Right cardiac atrium (tissue), 5 donors: ENCODE measurements around the gene SNX5. TPM values are rescaled to one million over a fixed set of nuclear protein-coding genes. Genes with fewer than 3 reads are reported as not detected.

ENCODE experiments used
- ATAC-seq, 2 donors: fragments of 200-7000 bp; cut with Tn5 transposase; one replicate each; pipeline versions ENCODE4 v1.8.0 to v1.9.1; 2020; ENCODE audit warnings: moderate library complexity in 2 of 2, mild to moderate bottlenecking in 1 of 2
- DNase-seq, 3 donors: peaks; one replicate each; pipeline ENCODE4 v3.0.0-alpha.2; 2020
- H3K27ac ChIP-seq: one replicate; pipeline ENCODE4 v1.5.1; 2013; ENCODE audit warnings: mild to moderate bottlenecking, low read length, control low read depth, moderate library complexity
- H3K27me3 ChIP-seq: one replicate; pipeline ENCODE4 v1.6.1; 2013; ENCODE audit not compliant: control insufficient read depth, insufficient read depth
- H3K4me1 ChIP-seq: one replicate; pipeline ENCODE4 v1.6.1; 2013; ENCODE audit warnings: low read length; ENCODE audit not compliant: control insufficient read depth, insufficient read depth
- H3K4me3 ChIP-seq: one replicate; pipeline ENCODE4 v1.5.1; 2013; ENCODE audit warnings: low read length, control low read depth
- H3K9me3 ChIP-seq: one replicate; pipeline ENCODE4 v1.6.1; 2013; ENCODE audit warnings: low read length; ENCODE audit not compliant: control insufficient read depth
- WGBS: extraction: QIAGEN DNeasy Blood & Tissue Kit; methylation state at CpG from one replicate; pipeline ENCODE4 v1.1.7; 2013; 5-methylcytosine and 5-hydroxymethylcytosine counted together
- intact Hi-C, 4 donors: fragments of 100-400 bp; cut with DNase I; formaldehyde crosslinking; loops; one replicate each; pipeline versions ENCODE4 v1.11.0 to v1.14.0; 2022 to 2023
- polyA plus RNA-seq: library from polyadenylated mRNA; stranded (reverse); fragments of 200-250 nt; gene quantifications from one replicate; pipeline ENCODE4 v1.2.3, GENCODE V29; 2013
- total RNA-seq, 4 donors: library from RNA; stranded (reverse); fragmentation: NEBNext Ultra II Directional; extraction: Animal tissue kit (Norgen Biotek cat#: 25700); gene quantifications; one replicate each; pipeline ENCODE4 v1.2.1, GENCODE V29; 2021
- donor health status: healthy with polysubstance abuse.
- donor health status: DM: no; HTN: yes; CAD: no.
- donor health status: DM: no; HTN: no; CAD: no.
- donor health status: DM: no; HTN: yes; CAD: no; lungs with severe emphysema.
- donor health status: DM: yes; HTN: yes; CAD: no.

The SNX5 gene
- total and polyA plus RNA-seq, 5 donors = 46.7 to 53.9 (median 47.8) TPM

DNA sequence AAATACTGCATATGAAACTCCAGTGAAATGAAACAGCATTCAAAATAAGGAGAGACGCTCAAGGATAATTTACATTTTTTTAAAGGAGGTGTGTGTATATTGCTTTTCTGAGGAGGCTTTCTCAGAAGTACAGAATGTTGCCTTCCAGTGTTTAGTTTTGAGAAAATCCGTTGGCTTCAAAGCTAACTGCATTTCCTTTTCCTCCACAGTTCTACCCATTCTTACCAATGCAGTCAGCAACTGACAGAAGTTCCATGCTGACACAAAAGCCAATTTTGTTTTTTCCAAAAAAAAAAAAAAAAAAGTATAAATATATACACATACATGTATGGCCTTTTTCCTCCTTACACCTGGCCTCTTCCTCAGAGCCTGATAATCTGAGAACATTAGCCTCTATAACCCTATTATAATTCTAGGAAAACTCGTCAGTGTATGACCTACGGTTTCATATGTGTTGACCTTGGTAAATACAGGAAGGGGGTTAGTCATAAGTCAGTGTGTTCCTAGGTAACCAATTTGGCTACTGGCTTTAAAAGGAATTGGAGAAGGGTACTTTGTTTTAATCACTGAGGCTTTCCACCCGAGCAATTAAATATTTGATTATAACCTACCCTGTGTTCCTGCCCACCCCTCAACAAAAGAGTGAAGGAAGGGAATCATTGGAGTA, 24.4 kb upstream of the SNX5 start:
- no peak for ATAC-seq

DNA sequence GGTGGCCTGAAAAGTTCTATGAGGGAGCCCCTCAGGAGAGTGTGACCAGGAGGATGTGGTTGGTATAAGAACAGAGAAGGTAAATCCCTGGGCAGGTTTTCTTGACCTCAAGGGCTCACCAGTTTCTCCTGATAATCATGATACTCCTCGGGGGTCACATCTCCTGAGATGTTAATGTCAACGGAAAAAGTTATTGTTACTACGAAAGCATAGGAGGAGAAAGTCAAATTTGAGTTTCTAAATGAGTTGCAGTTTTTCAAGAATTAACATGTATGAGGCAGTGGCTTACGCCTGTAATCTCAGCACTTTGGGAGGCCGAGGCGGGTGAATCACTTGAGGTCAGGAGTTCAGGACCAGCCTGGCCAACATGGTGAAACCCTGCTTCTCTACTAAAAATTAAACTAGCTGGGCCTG, 23.6 kb upstream of the SNX5 start:
- Histone ChIP-seq H3K27ac (no peak overlapping the region), H3K9me3 (no peaks in the 10 kb centered on the region), H3K4me3 (no peak overlapping the region), H3K4me1 (no peaks in the 10 kb centered on the region), H3K27me3 (no peaks in the 10 kb centered on the region)
- 87% methylated on average over 6 of the region's 6 CpGs for WGBS
- ATAC-seq (no peak), DNase-seq (no peak)
- intact Hi-C loops = loop anchor here in 2 of 4 donors (10.0 kb wide), 1 partner anchor 487 kb away; no protein-coding TSS in a partner anchor

More for the DNA sequence above, 24.4 kb upstream of the SNX5 start:
- 72% methylated on average over 5 of the region's 5 CpGs for WGBS
- Histone ChIP-seq H3K4me1 (no peaks in the 10 kb centered on the region), H3K27ac (no peak overlapping the region), H3K4me3 (no peak overlapping the region), H3K9me3 (no peaks in the 10 kb centered on the region), H3K27me3 (no peaks in the 10 kb centered on the region)
- intact Hi-C loops = loop anchor here in 2 of 4 donors (10.0 kb wide), 1 partner anchor 488 kb away; no protein-coding TSS in a partner anchor
- DNase-seq = no peak

DNA sequence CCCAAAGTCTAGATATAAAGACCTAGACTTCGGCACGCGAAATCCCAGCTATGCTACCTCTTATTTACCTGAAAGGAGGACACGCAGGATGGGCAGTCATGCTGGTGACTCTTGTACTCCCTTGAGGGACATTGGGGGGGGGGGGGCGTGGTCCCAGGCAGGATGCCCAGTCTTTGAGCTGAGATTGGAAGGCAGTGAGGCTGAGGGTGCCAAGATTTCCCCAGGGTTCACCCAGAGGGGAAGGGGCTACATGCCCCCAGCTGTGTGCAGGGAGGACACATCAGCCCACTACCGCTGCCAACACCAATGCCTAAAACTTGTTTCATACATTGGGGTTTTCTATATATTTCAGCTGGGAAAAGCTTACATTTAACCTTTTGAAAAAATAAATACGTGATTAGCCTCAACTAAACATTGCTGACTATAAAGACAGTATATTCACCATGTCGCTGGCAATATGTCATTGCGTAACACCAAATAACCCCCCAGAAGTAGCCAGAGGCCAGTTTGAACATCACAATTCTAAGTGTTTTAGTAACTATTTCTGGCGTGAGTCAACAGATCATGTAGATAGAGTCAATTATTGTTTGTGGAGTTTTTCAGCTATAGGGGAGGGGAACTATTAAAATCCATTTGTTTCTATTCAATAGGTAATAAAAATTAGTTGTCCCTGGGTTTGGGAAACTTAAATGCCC, 21.8 kb upstream of the SNX5 start:
- intact Hi-C loops = loop anchor here in 2 of 4 donors (10.0 kb wide), 1 partner anchor 486 kb away; no protein-coding TSS in a partner anchor
- Histone ChIP-seq H3K27ac (no peak overlapping the region), H3K4me3 (no peak overlapping the region), H3K27me3 (no peaks in the 10 kb centered on the region), H3K9me3 (no peaks in the 10 kb centered on the region), H3K4me1 (no peaks in the 10 kb centered on the region)
- ATAC-seq = no peak
- 88% methylated on average over 10 of the region's 10 CpGs for WGBS
- DNase-seq = no peak

DNA sequence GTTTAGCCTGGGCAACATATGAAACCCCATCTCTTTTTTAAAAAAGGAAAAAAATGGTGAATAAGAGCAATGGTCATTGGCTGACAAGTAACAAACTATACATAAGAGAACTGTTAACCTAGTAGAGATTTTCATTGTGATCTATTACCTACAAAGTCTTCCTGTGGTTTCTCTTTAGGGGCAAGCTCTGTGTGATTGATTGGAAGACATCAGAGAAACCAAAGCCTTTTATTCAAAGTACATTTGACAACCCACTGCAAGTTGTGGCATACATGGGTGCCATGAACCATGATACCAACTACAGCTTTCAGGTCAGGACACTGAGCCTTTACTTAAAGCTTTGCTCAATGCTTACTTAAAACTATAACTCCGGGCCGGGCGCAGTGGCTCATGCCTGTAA, 19.4 kb upstream of the SNX5 start:
- intact Hi-C loops = no loop called here
- H3K9me3 ChIP-seq = no peaks in the 10 kb centered on the region
- H3K4me1 ChIP-seq = no peaks in the 10 kb centered on the region
- no peak overlapping the region for H3K27ac ChIP-seq
- no peak for ATAC-seq
- no peak overlapping the region for H3K4me3 ChIP-seq
- H3K27me3 ChIP-seq = no peaks in the 10 kb centered on the region
- WGBS = 97% methylated on average over 3 of the region's 3 CpGs
- no peak for DNase-seq

DNA sequence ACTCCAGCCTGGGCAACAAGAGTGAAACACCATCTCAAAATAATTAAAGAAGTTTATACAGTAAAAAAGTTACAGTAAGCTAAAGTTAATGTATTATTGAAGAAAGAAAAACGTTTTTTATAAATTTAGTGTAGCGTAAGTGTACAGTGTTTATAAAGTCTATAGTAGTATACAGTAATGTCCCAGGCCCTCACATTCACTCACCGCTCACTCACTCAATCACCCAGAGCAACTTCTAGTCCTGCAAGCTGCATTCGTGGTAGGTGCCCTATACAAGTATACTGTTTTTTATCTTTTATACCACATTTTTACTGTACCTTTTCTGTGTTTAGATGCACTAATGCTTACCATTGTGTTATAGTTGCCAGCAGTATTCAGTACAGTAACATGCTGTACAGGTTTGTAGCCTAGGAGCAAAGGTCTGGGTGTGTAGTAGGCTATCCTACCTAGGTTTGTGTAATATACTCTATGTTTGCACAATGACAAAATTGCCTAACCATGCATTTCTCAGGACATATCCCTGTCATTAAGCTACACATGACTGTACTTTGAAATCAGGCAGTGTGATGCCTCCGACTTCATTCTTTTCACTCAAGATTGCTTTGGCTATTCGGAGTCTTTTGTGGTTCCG, 16.9 kb upstream of the SNX5 start:
- no peak for ATAC-seq
- no peak overlapping the region for H3K27ac ChIP-seq
- 90% methylated on average over 7 of the region's 7 CpGs for WGBS

DNA sequence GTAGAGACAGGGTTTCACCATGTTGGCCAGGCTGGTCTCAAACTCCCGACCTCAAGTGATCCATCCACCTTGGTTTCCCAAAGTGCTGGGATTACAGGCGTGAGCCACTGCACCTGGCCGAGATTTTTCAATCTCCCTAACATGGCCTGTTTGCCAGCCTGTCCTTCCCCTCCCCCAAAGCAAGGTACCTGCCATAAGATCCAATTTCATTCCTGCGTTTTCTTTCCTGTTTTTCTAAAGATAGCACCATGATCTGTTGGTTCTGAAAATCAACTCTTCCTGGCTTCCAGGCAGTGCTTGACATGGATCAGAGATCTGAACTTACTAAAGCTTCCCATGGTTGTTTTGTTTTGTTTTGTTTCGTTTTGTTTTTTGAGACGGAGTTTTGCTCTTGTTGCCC, 7.7 kb upstream of the SNX5 start:
- Histone ChIP-seq H3K9me3 (no peaks in the 10 kb centered on the region), H3K27ac (no peak overlapping the region), H3K4me3 (no peak overlapping the region), H3K4me1 (no peaks in the 10 kb centered on the region), H3K27me3 (no peaks in the 10 kb centered on the region)
- 89% methylated on average over 6 of the region's 6 CpGs for WGBS
- DNase-seq (no peak), ATAC-seq (no peak)
- intact Hi-C loops = no loop called here

More for the DNA sequence above, 16.9 kb upstream of the SNX5 start:
- Histone ChIP-seq H3K4me3 (no peak overlapping the region), H3K4me1 (no peaks in the 10 kb centered on the region), H3K9me3 (no peaks in the 10 kb centered on the region), H3K27me3 (no peaks in the 10 kb centered on the region)
- intact Hi-C loops = no loop called here
- DNase-seq = no peak

DNA sequence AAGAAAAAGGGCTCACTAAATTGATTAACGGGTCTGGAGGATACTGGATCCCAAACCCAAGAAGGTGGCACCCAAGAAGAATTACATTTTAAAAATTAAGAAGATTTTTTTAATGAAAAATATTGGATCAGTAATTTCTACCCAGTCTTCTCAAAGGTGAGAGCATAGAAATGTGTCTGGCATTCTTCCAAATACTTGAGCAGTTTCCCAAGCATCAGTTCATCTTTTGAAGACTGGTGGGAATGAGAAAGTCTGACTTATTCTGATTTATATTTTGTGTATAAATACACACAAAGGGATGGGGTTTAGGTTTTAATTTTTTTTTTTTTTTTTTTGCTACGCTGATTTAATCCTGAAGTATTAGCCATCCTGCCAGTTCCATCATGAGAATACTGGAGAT, 3.5 kb upstream of the SNX5 start:
- H3K27ac ChIP-seq = no peak overlapping the region
- no peak overlapping the region for H3K4me3 ChIP-seq
- no peaks in the 10 kb centered on the region for H3K9me3 ChIP-seq
- H3K4me1 ChIP-seq = no peaks in the 10 kb centered on the region
- no peak for ATAC-seq
- H3K27me3 ChIP-seq = no peaks in the 10 kb centered on the region
- 69% methylated on average over 2 of the region's 2 CpGs for WGBS
- intact Hi-C loops = no loop called here
- DNase-seq = no peak

DNA sequence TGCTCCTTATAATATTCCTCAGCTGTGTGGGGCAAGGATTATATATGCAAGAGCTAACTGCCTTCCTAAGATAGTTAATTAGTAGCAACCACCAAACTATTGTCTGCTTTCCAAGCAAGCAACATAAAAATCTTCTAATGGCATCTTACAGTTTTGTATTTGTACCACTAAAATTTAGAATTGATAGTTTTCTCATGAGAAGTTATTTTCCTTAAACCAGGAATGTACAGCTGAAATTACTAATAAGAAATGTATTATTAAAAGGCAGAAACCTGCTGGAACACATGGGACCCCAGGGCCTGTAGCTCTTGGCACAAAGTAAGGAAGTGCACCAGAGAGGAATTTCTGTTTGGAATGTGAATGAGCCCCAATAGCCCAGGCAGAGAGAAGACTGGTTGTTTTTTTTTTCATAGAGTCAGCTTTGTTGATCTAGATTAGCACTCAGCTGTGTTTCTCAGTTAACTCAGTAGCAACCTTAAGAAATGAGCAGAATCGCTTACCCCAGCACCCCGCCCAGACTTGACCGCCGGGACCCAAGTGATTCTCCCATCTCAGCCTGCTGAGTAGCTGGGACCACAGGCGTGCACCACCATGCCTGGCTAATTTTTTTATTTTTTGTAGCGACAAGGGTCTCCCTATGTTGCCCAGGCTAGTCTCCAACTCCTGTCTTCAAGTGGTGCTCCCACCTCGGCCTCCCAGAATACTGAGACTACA, 2.9 kb upstream of the SNX5 start:
- H3K27me3 ChIP-seq = no peaks in the 10 kb centered on the region
- H3K9me3 ChIP-seq = no peaks in the 10 kb centered on the region
- DNase-seq = no peak
- H3K4me1 ChIP-seq = no peaks in the 10 kb centered on the region
- intact Hi-C loops = no loop called here
- WGBS = 47% methylated on average over 7 of the region's 7 CpGs
- ATAC-seq = no peak
- H3K4me3 ChIP-seq = peak overlapping the region; percentile 27
- H3K27ac ChIP-seq = peak overlapping the region; percentile 45

DNA sequence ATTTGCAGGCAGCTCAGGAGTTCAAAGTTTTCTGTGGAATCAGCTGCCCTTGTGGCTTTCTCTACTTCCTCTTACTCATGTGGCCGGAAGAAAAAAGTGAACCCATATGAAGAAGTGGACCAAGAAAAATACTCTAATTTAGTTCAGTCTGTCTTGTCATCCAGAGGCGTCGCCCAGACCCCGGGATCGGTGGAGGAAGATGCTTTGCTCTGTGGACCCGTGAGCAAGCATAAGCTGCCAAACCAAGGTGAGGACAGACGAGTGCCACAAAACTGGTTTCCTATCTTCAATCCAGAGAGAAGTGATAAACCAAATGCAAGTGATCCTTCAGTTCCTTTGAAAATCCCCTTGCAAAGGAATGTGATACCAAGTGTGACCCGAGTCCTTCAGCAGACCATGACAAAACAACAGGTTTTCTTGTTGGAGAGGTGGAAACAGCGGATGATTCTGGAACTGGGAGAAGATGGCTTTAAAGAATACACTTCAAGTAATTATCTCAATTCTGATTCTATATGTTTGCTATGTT, 1.4 kb upstream of the SNX5 start:
- WGBS = 9% methylated on average over 9 of the region's 9 CpGs
- H3K27ac ChIP-seq = peak overlapping the region; percentile 80
- H3K4me1 ChIP-seq = peaks cover 3% of the 10 kb centered on the region
- DNase-seq = peak; percentile 37 to 67 (median 61)
- intact Hi-C loops = no loop called here
- ATAC-seq = no peak
- no peaks in the 10 kb centered on the region for H3K9me3 ChIP-seq
- H3K27me3 ChIP-seq = no peaks in the 10 kb centered on the region
- H3K4me3 ChIP-seq = peak overlapping the region; percentile 68

DNA sequence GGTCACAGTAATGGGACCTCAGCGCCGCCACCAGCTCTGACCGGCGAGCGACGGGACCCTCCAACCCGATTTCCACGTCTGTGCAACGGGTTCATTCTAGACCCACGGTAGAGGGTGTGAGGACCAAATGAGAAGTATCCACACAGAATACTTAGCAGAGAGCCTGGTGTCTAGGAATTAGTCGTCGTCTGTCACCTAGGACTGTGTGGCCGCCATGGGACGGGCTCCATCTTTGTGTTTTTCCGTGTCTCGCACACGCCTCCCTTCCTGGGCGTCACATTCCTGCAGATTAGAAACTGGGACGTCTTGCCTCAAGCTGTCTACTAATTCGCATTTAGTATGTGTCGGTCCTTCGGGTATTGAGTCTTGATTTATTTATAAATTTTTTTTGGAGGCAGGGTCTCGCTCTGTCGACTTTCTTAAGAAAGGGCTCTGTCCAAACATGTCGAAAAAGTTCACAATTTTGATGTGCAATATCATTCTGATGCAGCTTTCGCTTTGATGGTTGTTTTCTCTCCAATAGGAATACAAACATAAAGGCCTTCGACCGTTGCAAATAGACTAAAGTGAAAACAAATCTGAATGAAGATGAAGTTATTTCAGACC, 787 bp upstream of the SNX5 start:
- peak in 2 of 3 donors; percentile 41 to 65 for DNase-seq
- ATAC-seq = peak; percentile 7 to 41
- intact Hi-C loops = no loop called here

More for the DNA sequence above, 787 bp upstream of the SNX5 start:
- H3K4me1 ChIP-seq = peaks cover 3% of the 10 kb centered on the region
- WGBS = under 1% methylated on average over 28 of the region's 28 CpGs
- peak overlapping the region; percentile 80 for H3K27ac ChIP-seq
- peak overlapping the region; percentile 68 for H3K4me3 ChIP-seq
- H3K27me3 ChIP-seq = no peaks in the 10 kb centered on the region
- H3K9me3 ChIP-seq = no peaks in the 10 kb centered on the region
